Bronchial epithelial cell (primary cell): ENCODE measurements around the gene DAGLB. TPM values are rescaled to one million over a fixed set of nuclear protein-coding genes. Genes with fewer than 3 reads are reported as not detected.

Source experiments
- DNase-seq: peaks from one replicate; pipeline ENCODE4 v3.0.0-alpha.2; 2010; ENCODE audit warnings: low read depth
- FAIRE-seq: peaks from 2 replicates; lab custom pipeline; 2011; peaks lifted over from hg19 to GRCh38; lab: Jason Lieb, UNC
- H3K27me3 ChIP-seq: 2 replicates; pipeline ENCODE4 v1.5.1; 2011; ENCODE audit warnings: low read length; ENCODE audit not compliant: control insufficient read depth, insufficient read depth
- H3K36me3 ChIP-seq: 2 replicates; pipeline ENCODE4 v1.5.1; 2011; ENCODE audit warnings: low read length; ENCODE audit not compliant: control insufficient read depth, insufficient read depth
- H3K4me3 ChIP-seq: 2 replicates; pipeline ENCODE4 v1.5.1; 2011; ENCODE audit warnings: mild to moderate bottlenecking, low read depth, low read length, control low read depth
- CTCF ChIP-seq: IDR thresholded peaks from 2 replicates; pipeline ENCODE4 v1.5.1; 2011; ENCODE audit warnings: mild to moderate bottlenecking, moderate library complexity, low read length, control low read depth, inconsistent platforms; ENCODE audit not compliant: insufficient read depth, severe bottlenecking
- total RNA-seq: library from RNA; depleted of rRNA; stranded (reverse); fragments of >200 nt; gene quantifications from 2 replicates; pipeline ENCODE4 v1.2.1, GENCODE V29; 2014

Gene DAGLB
- total RNA-seq, 1 donor from 2014 or later: 27.1 TPM

GRCh38 chr7:6437251-6437650 lies 10.5 kb downstream of the DAGLB start:
- DNase-seq (peak; percentile 25), FAIRE-seq (no peak)
- H3K4me3 ChIP-seq: no peak overlapping the region
- peaks cover 20% of the 10 kb centered on the region for H3K36me3 ChIP-seq
- H3K27me3 ChIP-seq: no peaks in the 10 kb centered on the region
- TF ChIP-seq CTCF: no peak

GRCh38 chr7:6436385-6436685 lies 11.4 kb downstream of the DAGLB start:
- Histone ChIP-seq H3K36me3 (peaks cover 16% of the 10 kb centered on the region), H3K27me3 (no peaks in the 10 kb centered on the region), H3K4me3 (no peak overlapping the region)
- FAIRE-seq (no peak), DNase-seq (no peak)
- TF ChIP-seq CTCF: no peak

GRCh38 chr7:6435486-6436384 lies 12.0 kb downstream of the DAGLB start:
- FAIRE-seq (no peak), DNase-seq (peak; percentile 63)
- peak; percentile 88 for TF ChIP-seq CTCF
- H3K27me3 ChIP-seq: no peaks in the 10 kb centered on the region
- H3K36me3 ChIP-seq: peaks cover 17% of the 10 kb centered on the region
- H3K4me3 ChIP-seq: no peak overlapping the region

- DNase-seq: no peak
- Histone ChIP-seq H3K27me3 (no peaks in the 10 kb centered on the region), H3K4me3 (no peak overlapping the region), H3K36me3 (peaks cover 21% of the 10 kb centered on the region)
- no peak for TF ChIP-seq CTCF
- FAIRE-seq: no peak
These were observed 13.8 kb downstream of the DAGLB start for GRCh38 chr7:6433784-6434615.

GRCh38 chr7:6432781-6433180 lies 15.0 kb downstream of the DAGLB start:
- no peaks in the 10 kb centered on the region for H3K27me3 ChIP-seq
- FAIRE-seq: no peak
- H3K4me3 ChIP-seq: no peak overlapping the region
- H3K36me3 ChIP-seq: peaks cover 26% of the 10 kb centered on the region
- no peak for TF ChIP-seq CTCF
- DNase-seq: no peak
